HG03558 (cell line): ENCODE data around the gene CALM3.
"Not testable (repeated sequence)": the region's sequence is repeated elsewhere in the genome, so short reads cannot be mapped to it uniquely, and the experiment has no call there.

Experiments
- ATAC-seq: cut with Tn5 transposase; IDR thresholded peaks from one replicate; pipeline ENCODE4 v1.9.1; 2021; ENCODE audit warnings: moderate number of reproducible peaks; ENCODE audit not compliant: unreplicated experiment; ENCODE audit errors: extremely low read depth

CALM3 gene

GRCh38 chr19:46601318-46602224, at the start of gene CALM3:
TSS of gene CALM3 (plus strand) at chr19:46601330. CDS start at chr19:46601435, 105 bp downstream.
- ATAC-seq = peak; percentile 4

GRCh38 chr19:46552891-46553290, 48.2 kb upstream of the CALM3 start:
- ATAC-seq = no peak

GRCh38 chr19:46554161-46554560, 47.0 kb upstream of the CALM3 start:
- no peak for ATAC-seq

GRCh38 chr19:46555628-46556280, 45.4 kb upstream of the CALM3 start:
- no peak for ATAC-seq

- not testable (repeated sequence) for ATAC-seq
Measured at GRCh38 chr19:46556471-46556870, 44.7 kb upstream of the CALM3 start.

GRCh38 chr19:46559203-46559602, 41.9 kb upstream of the CALM3 start:
- no peak for ATAC-seq

GRCh38 chr19:46559675-46560074, 41.5 kb upstream of the CALM3 start:
- not testable (repeated sequence) for ATAC-seq

- ATAC-seq = no peak
Measured at GRCh38 chr19:46564701-46565100, 36.4 kb upstream of the CALM3 start.

- ATAC-seq = no peak
Measured at GRCh38 chr19:46571495-46571894, 29.6 kb upstream of the CALM3 start.

GRCh38 chr19:46573679-46574498, 27.2 kb upstream of the CALM3 start:
- no peak for ATAC-seq

GRCh38 chr19:46574533-46574932, 26.6 kb upstream of the CALM3 start:
- no peak for ATAC-seq

GRCh38 chr19:46578450-46578849, 22.7 kb upstream of the CALM3 start:
- ATAC-seq = no peak

GRCh38 chr19:46579361-46579879, 21.7 kb upstream of the CALM3 start:
- no peak for ATAC-seq

GRCh38 chr19:46580247-46580646, 20.9 kb upstream of the CALM3 start:
- ATAC-seq = no peak

GRCh38 chr19:46585539-46585938, 15.6 kb upstream of the CALM3 start:
- ATAC-seq = no peak

- no peak for ATAC-seq
Measured at GRCh38 chr19:46586294-46586693, 14.8 kb upstream of the CALM3 start.

- ATAC-seq = no peak
Measured at GRCh38 chr19:46587861-46588260, 13.3 kb upstream of the CALM3 start.

GRCh38 chr19:46591254-46591653, 9.9 kb upstream of the CALM3 start:
- ATAC-seq = no peak

- ATAC-seq = no peak
Measured at GRCh38 chr19:46591870-46592269, 9.3 kb upstream of the CALM3 start.

- ATAC-seq = no peak
Measured at GRCh38 chr19:46596008-46596407, 5.1 kb upstream of the CALM3 start.
